Measurements from ENCODE around the gene EPHB1. TPM values are rescaled to one million over a fixed set of nuclear protein-coding genes. Genes with fewer than 3 reads are reported as not detected.

Gene EPHB1
- total RNA-seq, 1 experiment from 2014 or later = 0.11 TPM

GRCh38 chr3:134923286-134923685 lies 128.2 kb downstream of the EPHB1 start:
- BruUV-seq (replicated peaks) = no TSS peak
- no peak for TF ChIP-seq EZH2 (IDR thresholded peaks at IDR 0.05; ENCODE audit: borderline replicate concordance, low read depth, low read length, poor library complexity, severe bottlenecking)
- TF ChIP-seq CTCF (conservative IDR thresholded peaks at IDR 0.05; ENCODE audit: low read depth, low read length) = no peak
- ChIA-PET CTCF (no interaction called here), POLR2A (ENCODE audit: low non-redundant PET) (no interaction called here)
- Histone ChIP-seq H3K9me3 (ENCODE audit: low read depth, low read length, poor library complexity, severe bottlenecking) (no peaks in the 10 kb centered on the region), H3K4me3 (ENCODE audit: low read depth, low read length, poor library complexity, severe bottlenecking) (no peak overlapping the region), H3K36me3 (ENCODE audit: insufficient read depth, low read length, poor library complexity, severe bottlenecking) (no peaks in the 10 kb centered on the region), H3K4me1 (ENCODE audit: insufficient read depth, low read length, poor library complexity, severe bottlenecking) (no peaks in the 10 kb centered on the region), H3K27ac (ENCODE audit: low read depth, low read length, poor library complexity, severe bottlenecking) (no peak overlapping the region), H3K27me3 (replicated peaks; ENCODE audit: insufficient read depth, low read depth, low read length, poor library complexity) (no peaks in the 10 kb centered on the region)
- no peak for DNase-seq (ENCODE audit: low spot score)
- intact Hi-C loops (cut with micrococcal nuclease; ENCODE audit: unreplicated experiment) = no loop called here

- H3K4me3 ChIP-seq (ENCODE audit: low read depth, low read length, poor library complexity, severe bottlenecking) = no peak overlapping the region
- CTCF ChIA-PET = no interaction called here
- H3K36me3 ChIP-seq (ENCODE audit: insufficient read depth, low read length, poor library complexity, severe bottlenecking) = no peaks in the 10 kb centered on the region
- H3K27me3 ChIP-seq (replicated peaks; ENCODE audit: insufficient read depth, low read depth, low read length, poor library complexity) = no peaks in the 10 kb centered on the region
- DNase-seq (ENCODE audit: low spot score) = no peak
- BruUV-seq (replicated peaks) = no TSS peak
- intact Hi-C loops (cut with micrococcal nuclease; ENCODE audit: unreplicated experiment) = no loop called here
- no peak for TF ChIP-seq EZH2 (IDR thresholded peaks at IDR 0.05; ENCODE audit: borderline replicate concordance, low read depth, low read length, poor library complexity, severe bottlenecking)
- no peak for TF ChIP-seq CTCF (conservative IDR thresholded peaks at IDR 0.05; ENCODE audit: low read depth, low read length)
- H3K4me1 ChIP-seq (ENCODE audit: insufficient read depth, low read length, poor library complexity, severe bottlenecking) = no peaks in the 10 kb centered on the region
- no peaks in the 10 kb centered on the region for H3K9me3 ChIP-seq (ENCODE audit: low read depth, low read length, poor library complexity, severe bottlenecking)
- POLR2A ChIA-PET (ENCODE audit: low non-redundant PET) = no interaction called here
- no peak overlapping the region for H3K27ac ChIP-seq (ENCODE audit: low read depth, low read length, poor library complexity, severe bottlenecking)
Observed at GRCh38 chr3:134927599-134927998, 132.5 kb downstream of the EPHB1 start.

GRCh38 chr3:134928392-134928791 lies 133.3 kb downstream of the EPHB1 start:
- TF ChIP-seq CTCF (conservative IDR thresholded peaks at IDR 0.05; ENCODE audit: low read depth, low read length) = no peak
- no peak for TF ChIP-seq EZH2 (IDR thresholded peaks at IDR 0.05; ENCODE audit: borderline replicate concordance, low read depth, low read length, poor library complexity, severe bottlenecking)
- H3K36me3 ChIP-seq (ENCODE audit: insufficient read depth, low read length, poor library complexity, severe bottlenecking) = no peaks in the 10 kb centered on the region
- ChIA-PET POLR2A (ENCODE audit: low non-redundant PET) (no interaction called here), CTCF (no interaction called here)
- no peak overlapping the region for H3K27ac ChIP-seq (ENCODE audit: low read depth, low read length, poor library complexity, severe bottlenecking)
- H3K9me3 ChIP-seq (ENCODE audit: low read depth, low read length, poor library complexity, severe bottlenecking) = no peaks in the 10 kb centered on the region
- no peak for DNase-seq (ENCODE audit: low spot score)
- H3K4me1 ChIP-seq (ENCODE audit: insufficient read depth, low read length, poor library complexity, severe bottlenecking) = no peaks in the 10 kb centered on the region
- no peaks in the 10 kb centered on the region for H3K27me3 ChIP-seq (replicated peaks; ENCODE audit: insufficient read depth, low read depth, low read length, poor library complexity)
- H3K4me3 ChIP-seq (ENCODE audit: low read depth, low read length, poor library complexity, severe bottlenecking) = no peak overlapping the region
- intact Hi-C loops (cut with micrococcal nuclease; ENCODE audit: unreplicated experiment) = no loop called here
- no TSS peak for BruUV-seq (replicated peaks)

All from A673 (cell line).